HL-60/S4 treated with phorbol 12-myristate 13-acetate at 8.2 ng/mL for 4 days and 3 days (cell line): ENCODE data around the gene STK32C.
"Not testable (repeated sequence)": the region's sequence is repeated elsewhere in the genome, so short reads cannot be mapped to it uniquely, and the experiment has no call there.

Experiments used
- in situ Hi-C: fragments of 300-500 bp; cut with MboI; formaldehyde crosslinking; loops from 2 replicates; pipeline ENCODE4 v1.15.0; 2022; ENCODE audit warnings: low sequenced_read_pairs

The STK32C gene

GRCh38 chr10:132163278-132163765 lies 144.4 kb downstream of the STK32C start:
- in situ Hi-C loops: no loop called here

DNA sequence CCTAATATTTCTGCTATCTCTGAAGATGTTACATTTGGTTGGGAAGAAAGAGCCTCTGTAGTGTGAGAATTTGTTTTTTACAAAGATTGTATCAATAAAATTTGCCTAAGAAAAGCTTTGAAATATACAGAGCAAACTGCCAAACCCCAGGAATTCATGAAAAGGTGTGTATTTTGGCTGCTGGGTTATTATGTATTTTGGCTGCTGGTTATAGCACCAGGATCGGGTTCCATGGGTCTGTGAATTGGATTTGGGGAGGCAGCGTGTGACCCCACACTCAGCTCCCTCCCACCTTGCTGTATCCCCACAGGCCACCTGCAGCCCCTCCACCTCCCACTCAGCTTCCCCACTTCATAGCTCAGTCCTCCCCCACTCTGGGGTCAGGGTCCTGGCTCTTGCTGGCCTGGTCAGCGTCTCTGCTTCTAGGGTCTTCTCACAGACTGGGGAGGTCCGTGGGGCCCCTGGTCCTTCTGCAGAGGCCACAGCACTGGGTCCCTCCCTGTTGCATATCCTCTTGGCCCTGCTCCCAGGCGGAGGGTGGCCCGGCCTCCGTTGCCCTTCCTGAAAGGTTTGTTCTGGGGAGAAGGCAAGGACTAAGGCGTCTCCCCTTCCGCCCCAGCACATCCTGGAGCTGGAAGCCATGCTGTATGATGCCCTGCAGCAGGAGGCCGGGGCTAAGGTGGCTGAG lies 145.0 kb downstream of the STK32C start:
- in situ Hi-C loops: no loop called here

GRCh38 chr10:132162021-132162531 lies 145.7 kb downstream of the STK32C start:
- in situ Hi-C loops: no loop called here

- in situ Hi-C loops: not testable (repeated sequence)
These were observed 146.7 kb downstream of the STK32C start for GRCh38 chr10:132160834-132161622.

DNA sequence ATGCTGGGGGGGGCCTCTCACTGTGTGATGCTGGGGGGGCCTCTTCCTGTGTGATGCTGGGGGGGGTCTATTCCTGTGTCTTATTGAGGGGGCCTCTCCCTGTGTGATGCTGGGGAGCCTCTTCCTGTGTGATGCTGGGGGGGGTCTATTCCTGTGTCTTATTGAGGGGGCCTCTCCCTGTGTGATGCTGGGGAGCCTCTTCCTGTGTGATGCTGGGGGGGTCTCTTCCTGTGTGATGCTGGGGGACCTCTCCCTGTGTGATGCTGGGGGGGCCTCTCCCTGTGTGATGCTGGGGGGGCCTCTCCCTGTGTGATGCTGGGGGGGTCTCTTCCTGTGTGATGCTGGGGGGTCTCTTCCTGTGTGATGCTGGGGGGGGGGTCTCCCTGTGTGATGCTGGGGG lies 147.5 kb downstream of the STK32C start:
- in situ Hi-C loops: not testable (repeated sequence)

- in situ Hi-C loops: not testable (repeated sequence)
These were observed 148.2 kb downstream of the STK32C start for GRCh38 chr10:132159302-132160230.

- in situ Hi-C loops: no loop called here
These were observed 148.9 kb downstream of the STK32C start for GRCh38 chr10:132158823-132159222.

GRCh38 chr10:132158122-132158741 lies 149.5 kb downstream of the STK32C start:
- in situ Hi-C loops: no loop called here
